ENCODE data around the gene BTBD7.

Gene BTBD7

DNA sequence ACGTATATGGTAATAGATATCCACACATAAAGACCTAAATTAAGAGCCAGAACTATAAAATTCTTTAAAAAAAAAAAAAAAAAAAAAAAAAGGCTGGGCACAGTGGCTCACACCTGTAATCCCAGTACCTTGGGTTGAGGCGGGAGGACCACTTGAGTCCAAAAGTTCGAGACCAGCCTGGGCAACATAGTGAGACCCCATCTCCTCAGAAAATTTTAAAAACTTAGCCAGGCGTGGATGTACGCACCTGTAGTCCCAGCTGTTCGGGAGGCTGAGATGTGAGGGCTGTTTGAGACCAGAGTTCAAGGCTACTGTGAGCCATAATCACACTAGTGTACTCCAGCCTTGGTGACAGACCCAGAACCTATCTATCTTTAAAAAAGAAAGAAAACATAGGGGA is 4.3 kb downstream of the BTBD7 start:
- no peak for DNase-seq

DNA sequence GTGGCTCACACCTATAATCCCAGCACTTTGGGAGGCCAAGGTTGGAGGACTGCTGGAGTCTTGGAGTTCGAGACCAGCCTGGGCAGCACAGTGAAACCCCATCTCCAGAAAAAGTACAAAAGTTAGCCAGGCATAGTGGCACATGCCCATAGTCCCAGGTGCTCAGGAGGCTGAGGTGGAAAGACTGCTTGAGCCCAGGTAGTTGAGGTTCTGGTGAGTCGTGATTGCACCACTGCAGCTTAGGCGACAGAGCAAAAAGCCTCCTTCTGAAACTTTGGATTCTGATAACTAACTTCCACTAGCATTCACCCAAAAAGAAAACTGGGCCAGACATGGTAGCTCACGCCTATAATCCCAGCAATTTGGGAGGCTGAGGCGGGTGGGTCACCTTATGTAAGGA is 6.6 kb downstream of the BTBD7 start:
- no peak for DNase-seq

DNA sequence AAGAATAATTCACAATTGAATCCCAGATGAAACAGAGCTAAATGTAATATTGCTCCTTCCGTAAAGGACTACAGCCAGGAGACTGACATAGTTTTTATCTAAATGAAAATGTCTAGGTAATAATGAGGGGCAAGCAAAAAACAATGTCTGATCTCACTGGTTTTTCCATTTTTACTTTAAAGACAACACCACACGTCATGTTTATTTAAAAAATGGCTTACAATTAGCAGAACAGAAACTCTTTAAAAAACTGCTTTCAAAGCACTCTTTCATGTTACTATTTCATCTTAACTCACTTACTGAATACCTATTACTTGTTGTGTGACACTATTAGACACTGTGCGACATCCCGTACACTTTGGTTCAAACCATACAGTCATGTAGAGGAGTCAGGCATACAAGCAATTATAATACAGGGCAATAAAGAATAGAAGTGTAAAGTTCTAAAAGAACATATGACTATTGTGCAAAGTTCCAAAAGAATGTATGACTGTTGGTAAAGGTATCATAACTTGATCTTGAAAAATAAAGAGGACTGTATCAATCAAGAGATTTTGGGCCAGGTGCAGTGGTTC is 9.1 kb downstream of the BTBD7 start:
- DNase-seq: no peak

DNA sequence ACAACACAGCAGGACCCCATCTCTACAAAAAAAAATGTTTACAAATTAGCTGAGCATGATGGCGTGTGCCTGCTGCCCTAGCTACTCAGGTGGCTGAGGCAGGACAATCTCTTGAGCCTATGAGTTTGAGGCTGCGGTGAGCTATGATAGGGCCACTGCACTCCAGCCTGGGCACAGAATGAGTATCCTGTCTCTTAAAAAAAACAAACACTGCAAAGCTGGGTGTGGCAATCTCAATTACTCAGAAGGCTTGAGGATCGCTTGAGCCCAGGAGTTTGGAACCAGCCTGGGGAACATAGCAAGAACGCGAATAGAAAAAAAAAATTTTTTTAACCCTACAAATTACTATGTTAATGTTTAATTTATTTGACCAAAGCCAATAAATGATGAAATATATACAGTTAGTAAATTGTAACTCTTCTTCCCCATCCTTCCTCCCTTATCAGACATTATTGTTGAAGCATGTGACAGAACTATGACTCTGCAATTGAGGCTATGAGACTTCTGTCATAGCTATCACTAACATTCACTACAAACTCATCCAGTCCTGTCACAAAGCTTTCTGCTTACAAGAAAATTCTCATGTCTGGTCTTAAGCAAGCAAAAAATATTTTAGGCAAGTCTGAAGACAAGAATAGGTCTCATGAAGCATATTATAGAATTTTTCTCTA is 9.8 kb downstream of the BTBD7 start:
- no peak for DNase-seq

DNA sequence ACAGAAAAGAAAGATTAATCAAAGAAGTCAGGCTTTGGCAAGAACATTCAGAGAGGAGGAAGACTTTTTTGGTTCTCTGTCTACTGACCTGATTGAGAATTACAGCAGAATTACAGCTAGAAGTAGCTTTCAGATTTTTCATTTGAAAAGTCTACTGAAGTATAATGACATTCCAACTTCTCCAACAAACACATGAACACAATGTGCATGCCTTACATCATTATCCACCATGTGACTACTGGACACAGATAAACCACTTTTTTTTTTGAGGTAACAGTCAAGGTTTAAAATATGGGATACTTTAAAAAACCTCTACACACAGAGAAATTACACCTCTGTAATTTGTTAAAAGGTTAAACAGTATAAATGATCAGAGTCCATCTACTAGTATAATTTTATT is 12.3 kb downstream of the BTBD7 start:
- no peak for DNase-seq

DNA sequence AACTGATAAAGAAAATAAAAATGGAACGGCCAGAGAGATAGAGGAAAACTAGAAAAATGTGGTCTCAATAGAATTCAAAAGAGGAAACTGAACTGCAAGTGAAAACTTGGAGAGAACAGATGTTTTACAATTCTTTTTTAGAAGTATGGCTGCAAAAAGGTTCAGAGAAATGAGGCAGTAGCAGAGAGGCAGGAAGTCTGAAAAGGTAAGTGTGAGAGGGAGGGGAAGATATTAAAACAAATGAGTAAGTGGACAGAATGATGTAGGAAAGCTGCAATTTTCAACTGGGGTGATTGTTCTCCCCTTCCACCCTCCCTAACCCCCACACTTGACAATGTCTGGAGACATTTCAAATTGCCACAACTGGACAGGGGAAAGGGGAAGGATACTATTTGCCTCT is 12.9 kb downstream of the BTBD7 start:
- no peak for DNase-seq

DNA sequence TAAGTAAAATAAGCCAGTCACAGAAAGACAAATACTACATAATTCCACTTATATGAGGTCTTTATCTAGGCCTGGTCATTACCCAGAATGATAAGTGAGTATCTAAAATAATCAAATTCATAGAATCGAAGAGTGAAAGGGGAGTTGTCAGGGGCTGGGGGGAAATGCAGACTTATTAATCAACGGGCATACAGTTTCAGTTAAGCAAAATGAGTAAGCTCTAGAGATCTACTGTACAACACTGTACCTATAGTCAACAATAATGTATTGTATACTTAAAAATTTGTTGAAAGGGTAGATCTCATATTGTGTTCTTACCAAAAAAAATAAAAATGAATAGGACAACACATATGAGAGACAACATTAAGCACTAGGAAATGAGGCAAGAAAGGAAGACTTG is 13.3 kb downstream of the BTBD7 start:
- DNase-seq: no peak

DNA sequence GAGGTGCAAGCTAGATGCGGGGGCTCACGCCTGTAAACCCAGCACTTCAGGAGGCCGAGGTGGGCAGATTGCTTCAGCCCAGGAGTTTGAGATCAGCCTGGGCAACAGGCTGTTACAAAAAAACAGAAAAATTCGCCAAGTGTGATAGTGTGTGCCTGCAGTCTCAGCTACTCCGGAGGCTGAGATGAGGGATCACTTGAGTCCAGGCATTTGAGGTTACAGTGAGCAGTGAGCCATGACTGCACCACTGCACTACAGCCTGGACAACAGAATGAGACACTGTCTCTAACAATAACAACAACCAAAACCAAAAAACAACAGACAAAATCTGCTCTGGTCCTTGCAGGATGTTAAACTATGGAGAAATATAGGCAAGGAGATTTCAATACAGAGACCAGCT is 13.9 kb downstream of the BTBD7 start:
- no peak for DNase-seq

DNA sequence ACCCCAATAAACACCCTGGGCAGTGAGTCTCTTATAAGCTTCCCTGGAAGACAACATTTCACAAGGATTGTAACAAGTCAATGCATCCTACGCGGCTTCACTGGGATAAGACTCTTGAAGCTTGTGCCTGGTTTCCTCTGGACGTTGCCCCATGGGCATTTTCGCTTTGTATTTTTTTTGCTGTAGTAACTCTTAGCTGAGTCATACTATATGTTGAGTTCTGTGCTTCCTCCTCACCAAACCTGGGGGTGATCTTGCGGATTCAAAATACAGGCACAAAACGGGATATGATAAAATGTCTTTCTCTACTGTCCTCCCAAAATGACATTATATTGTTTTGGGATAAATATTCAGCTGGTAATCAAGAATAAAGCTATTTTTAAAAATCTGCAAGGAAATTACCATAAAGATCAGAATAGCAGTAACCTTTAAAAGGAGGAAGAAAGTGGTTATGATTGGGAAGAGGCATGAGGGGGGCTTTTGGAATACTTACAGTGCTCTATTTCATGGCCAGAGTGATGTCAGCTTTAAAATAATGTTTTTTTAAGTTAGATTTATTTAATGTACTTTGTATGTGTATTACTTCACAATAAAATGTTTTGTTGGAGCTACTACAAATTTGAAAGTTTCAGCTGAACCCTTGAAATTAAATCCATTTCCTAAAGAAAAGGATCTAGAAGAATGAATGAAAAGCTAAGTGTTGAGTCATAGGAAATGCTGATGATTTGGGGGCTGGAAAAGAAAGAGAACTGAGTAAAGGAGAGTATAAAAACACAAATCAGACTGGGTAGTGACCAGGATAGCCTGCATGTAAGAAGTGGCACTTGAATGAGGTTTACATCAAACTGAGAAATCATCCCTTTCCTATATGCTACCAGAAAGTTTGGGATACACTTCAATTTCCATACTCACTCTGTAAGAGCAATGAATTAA is 14.7 kb downstream of the BTBD7 start:
- no peak for DNase-seq

DNA sequence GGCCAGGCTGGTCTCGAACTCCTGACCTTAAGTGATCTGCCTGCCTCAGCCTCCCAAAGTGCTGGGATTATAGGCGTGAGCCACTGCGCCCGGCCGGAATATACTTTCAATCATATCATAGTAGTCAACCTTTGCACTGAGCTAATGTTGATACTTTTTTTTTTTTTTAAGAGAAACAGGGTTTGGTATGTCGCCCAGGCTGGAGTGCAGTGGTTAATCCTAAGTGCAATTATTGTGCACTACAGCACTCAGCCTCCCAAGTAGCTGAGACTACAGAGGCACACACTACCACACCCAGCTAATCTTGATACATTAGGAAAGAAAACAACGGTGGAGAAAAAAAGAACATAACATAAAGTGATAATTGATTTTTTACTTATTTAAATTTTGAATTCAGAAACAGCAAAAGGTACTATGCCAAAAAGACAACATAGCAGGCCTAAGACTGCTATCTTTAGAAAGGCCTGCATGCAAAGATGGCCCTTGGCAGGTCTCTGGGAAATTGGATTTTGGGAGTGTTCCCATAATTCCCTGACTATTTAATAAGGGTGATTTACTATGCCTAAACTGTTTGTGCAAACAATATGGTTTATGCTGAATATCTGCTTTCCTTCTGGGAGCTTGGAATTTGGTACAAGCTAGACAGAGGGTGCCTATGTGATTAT is 15.5 kb downstream of the BTBD7 start:
- DNase-seq: no peak

DNA sequence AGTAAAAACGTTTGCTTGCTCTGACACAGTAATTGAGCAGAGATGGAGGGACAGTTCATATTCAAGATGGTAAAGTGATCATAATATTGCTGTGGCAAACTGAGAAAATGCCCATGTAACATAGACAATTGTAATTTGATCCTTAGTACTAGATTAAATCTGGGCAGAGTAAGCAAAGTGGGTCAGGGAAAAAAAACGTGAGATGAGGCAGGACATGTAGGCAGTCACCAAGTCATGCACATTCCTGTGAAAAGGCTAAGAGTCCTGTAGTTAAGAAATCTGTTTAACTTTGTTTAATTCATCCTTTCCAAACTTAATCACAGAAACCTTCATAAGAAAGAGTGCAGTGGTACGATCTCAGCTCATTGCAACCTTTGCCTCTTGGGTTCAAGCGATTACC is 16.1 kb downstream of the BTBD7 start:
- DNase-seq: no peak

DNA sequence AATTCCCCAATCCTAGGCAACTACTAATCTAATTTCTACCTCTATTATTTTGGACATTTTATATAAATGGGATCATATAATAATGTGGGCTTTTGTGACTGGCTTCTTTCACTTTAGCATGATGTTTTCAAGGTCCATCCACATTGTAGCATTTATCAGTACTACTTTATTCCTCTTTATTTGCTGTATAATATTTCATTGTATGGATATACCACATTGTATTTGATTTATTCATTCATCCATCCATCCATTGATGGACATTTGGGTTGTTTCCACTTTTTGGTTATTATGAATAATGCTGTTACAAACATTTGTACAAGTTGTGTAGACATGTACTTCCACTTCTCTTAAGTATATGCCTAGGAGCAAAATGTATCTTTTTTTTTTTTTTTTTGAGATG is 17.3 kb downstream of the BTBD7 start:
- DNase-seq: no peak

DNA sequence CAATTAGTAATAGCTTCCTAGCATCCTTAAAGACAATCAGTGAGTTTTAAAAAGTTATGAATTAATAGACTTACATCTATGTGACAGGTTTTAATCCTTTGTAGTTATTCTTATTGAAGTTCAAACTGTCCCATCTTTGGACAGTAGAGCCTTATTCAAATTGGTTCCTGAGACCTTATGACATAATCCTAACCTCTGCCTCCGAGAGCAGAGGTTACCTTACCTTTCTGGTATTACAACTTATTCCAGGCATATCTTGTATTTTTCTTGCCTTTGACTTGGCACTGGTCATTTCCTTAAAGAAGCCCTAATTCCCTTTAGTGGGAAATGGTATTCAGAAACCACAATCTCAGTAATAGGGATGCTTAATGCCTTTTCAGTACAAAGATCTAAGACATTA is 21.8 kb downstream of the BTBD7 start:
- no peak for DNase-seq

DNA sequence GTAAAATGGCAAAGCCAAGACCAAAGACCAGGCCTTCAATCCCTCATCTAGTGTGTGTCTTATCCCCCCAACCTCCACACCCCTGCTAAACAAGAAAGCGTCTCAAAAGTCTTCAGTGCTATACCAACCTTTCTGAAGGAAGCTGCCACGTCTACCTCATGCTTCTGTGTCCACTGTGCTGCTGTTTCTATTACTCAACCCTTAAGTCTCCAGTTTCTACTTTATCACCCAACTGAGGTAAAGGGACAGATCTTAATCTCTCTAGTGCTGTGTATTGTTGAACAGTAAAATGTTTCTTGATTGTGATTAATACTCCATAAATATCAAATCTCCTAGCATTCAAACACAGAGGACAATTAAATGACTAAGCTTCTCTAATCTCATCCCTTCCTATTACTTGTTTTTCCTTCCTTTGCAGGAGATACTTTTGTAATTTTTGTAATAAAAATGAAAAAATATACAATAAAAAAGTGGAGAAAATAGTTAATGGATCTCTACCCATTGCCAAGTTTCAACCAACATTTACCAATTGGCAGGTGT is 23.3 kb downstream of the BTBD7 start:
- DNase-seq: no peak

DNA sequence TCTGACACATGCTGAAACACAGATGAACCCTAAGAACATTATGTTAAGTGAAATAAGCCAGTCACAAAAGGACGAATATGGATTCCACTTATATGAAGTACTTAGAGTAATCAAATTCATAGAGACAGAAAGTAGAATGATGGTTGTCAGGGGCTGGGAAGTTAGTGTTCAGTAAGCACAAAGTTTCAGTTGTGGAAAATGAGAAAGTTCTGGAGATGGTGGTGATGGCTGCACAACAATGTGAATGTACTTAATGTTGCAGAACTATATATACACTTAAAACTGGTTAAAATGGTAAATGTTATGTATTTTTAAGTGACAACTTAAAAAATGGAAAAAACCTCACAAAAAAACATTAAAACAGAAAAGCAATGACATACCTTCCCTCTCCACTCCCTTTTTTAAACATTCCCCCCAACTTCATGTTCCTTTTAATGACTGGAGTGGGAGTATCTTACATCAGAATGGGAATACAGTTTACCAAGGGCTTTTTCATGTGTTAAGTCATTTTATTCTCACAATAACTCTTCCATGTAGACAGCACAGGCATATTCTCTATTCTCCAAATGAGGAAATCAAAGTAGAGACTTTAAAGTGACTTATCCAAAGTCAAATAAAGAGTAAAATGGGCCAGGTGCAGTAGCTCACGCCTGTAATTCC is 24.0 kb downstream of the BTBD7 start:
- no peak for DNase-seq

DNA sequence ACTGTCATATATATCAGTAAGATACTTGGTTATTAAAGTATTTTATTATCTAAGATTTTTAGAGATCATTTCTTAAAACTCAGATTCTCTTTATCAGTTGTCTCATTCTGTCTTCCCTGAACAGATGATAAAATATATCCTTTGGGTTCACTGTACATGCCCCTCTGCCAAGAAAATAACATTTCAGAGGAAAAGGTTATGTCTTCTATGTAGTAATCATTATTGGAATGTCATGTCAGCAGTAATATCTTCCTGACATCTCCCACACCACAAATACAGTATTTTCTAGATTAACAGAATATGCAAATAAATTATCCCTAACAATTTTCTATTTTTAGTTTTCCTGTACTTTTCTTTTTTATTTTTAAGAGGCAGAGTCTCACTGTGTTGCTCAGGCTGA is 26.0 kb downstream of the BTBD7 start:
- no peak for DNase-seq

DNA sequence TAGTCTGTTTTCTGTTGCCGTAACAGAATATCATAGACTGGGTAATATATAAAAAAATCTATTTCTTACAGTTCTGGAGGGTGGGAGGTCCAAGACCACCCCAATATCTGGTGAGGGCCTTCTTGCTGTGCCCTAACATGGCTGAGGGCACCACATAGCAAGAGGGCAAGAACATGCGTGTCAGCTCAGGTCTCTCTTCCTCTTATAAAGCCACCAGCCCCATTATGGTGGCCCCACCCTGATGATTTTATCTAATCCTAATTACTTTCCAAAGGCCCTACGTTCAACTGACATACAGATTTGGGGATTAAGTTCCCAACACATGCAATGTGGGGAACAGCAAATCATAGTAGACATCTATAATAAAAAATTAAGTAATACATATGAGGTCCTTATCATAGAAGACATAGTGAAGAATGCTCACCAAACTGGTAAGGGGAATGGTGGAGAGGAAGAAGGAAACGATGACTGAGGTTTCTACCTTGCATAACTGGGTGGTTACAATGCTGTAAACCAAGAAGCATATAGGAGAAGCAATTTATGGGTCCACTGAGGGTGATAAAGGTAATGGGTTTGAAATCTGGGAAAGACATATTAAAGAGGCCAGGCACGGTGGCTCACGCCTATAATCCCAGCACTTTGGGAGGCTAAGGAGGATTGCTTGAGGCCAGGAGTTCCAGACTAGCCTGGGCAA is 27.0 kb downstream of the BTBD7 start:
- DNase-seq: no peak

DNA sequence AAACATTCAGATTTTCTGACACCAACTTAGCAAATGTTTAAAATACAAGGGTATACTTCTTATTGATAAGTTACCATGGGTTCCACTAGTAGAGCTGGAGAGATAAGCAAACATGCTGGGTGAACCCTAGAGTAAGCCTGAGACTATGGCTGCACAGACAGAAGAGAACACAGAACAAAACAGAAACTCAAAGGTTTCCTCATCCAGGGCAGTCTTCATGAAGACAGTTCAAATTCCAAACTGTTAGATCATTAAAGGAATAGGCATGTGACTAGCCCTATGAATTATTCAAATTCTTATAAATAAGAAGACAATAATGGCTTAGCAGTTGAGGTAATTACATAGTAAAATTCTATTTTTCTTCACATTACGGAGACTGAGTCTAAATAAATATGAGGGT is 28.1 kb downstream of the BTBD7 start:
- DNase-seq: no peak

DNA sequence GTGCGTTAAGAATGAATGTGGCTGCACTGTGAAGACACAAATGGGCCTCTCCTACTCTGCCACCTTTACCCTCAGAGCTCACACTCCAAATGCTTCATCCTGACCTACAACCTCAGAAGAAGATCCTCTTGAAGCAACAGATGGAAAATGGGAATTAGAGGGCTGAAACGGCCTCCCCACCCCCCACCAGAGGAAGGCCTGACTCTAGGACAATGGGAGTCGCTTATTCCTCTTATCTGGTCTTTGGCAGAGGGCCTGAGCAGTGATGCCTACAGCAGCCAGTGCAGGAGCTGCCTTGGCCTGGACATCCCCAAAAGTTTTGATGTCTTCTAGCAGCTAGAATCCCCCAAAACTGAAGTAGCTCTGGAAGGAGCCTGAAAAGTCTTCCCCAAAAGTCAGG is 29.2 kb downstream of the BTBD7 start:
- DNase-seq: no peak

DNA sequence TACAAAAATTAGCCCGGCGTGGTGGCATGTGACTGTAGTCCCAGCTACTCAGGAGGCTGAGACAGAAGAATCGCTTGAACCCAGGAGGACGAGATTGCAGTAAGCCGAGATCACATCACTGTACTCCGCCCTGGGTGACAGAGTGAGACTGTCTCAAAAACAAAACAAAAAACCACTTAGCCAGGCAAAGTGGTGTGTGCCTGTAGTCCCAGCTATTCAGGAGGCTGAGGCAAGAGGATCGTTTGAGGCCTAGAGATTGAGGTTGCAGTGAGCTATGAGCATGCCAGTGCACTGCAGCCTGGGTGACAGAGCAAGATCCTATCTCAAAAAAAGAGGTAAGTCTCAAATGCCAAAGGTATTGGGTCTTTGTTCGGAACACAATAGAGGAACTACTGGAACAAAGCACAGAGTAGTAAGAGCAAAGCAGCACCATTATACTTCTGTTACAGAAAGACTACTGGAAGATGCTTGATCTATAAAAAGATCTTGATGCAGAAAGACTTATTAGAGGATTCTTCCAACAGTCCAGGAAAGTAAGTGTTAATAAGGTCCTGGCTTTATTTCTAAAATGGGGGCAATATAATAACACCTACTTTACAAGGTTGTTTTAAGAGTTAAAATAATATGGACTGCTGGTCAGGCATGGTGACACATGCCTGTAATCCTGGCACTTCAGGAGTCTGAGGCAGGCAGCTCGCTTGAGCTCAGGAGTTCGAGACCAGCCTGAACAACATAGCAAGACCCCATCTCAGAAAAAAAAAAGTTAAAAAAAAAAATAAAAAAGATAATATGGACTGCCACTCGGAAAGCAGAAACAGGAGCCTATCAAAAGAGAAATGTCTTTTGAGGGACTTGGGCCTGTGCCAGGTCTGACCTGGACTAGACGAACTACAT is 29.9 kb downstream of the BTBD7 start:
- no peak for DNase-seq

DNA sequence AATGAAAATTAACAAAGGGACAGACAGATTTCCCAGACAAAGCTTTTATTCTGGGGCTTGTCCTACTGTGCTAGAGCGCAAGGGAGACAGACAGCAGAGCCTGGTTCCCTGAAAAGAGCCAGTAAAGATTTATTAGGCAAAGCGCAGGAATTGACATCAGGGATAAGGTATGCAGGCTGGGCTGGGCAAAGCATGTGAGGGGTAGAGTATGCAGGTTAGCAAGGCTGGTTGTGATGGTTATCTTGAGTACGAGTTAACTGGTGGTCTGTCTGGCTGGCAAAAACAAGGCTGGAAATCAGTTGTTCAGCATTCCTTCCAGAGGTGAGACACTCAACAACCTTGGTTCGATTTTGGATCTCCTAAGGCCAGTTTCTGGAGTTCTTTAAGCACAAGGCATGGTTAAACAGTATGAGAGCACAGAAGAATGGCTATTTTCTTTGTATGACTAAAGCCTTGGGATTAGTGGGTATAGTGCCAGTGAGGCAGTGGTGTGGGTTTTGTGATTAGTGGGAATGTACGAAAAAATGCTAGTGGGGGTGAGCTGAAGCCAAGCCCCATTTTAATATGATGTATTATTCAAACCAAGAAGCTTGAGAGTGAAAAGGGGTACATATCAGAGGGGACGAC is 30.9 kb downstream of the BTBD7 start:
- no peak for DNase-seq

All from left hindlimb (tissue), 1 donor.